BE2C (cell line): Measurements from ENCODE around the gene LPXN.

ENCODE experiments used
- DNase-seq: peaks from one replicate; pipeline ENCODE4 v3.0.0-alpha.2; 2020
- H3K27me3 ChIP-seq: fragments of 250-450 bp; sonication (Bioruptor Pico); 2 replicates; pipeline ENCODE4 v1.5.1; 2020; ENCODE audit warnings: mild to moderate bottlenecking
- H3K36me3 ChIP-seq: fragments of 250-450 bp; sonication (Bioruptor Pico); 2 replicates; pipeline ENCODE4 v1.5.1; 2020; ENCODE audit warnings: mild to moderate bottlenecking
- H3K4me1 ChIP-seq: fragments of 250-450 bp; sonication (Bioruptor Pico); 2 replicates; pipeline ENCODE4 v1.5.1; 2020
- H3K4me3 ChIP-seq: 2 replicates; pipeline ENCODE4 v1.5.1; 2011; ENCODE audit warnings: low read depth, low read length
- H3K9me3 ChIP-seq: fragments of 250-450 bp; sonication (Bioruptor Pico); 2 replicates; pipeline ENCODE4 v1.5.1; 2020
- CTCF ChIP-seq: IDR thresholded peaks from 2 replicates; pipeline ENCODE4 v1.5.1; 2012; ENCODE audit warnings: mild to moderate bottlenecking, low read depth, low read length

Gene LPXN

DNA sequence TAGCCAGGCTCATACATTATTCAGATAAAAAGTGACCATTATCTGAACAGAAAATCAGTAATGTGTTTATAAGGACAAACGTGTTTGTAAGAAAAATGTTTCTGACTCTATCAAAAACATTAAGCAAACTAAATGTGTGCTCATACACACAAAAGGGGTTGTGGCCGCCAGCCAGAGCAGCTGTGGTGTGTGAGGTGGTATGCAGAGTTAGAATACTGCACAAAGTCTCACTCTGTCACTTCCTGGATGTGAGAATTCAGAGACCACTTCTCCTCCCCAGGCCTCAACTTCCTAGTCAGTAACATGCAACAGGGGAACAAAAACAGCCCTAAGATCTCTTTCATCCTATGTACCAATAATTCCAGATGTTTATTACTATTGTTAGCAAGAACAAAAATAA is 77.2 kb downstream of the LPXN start:
- no peak for TF ChIP-seq CTCF
- DNase-seq = no peak
- H3K27me3 ChIP-seq = no peaks in the 10 kb centered on the region

DNA sequence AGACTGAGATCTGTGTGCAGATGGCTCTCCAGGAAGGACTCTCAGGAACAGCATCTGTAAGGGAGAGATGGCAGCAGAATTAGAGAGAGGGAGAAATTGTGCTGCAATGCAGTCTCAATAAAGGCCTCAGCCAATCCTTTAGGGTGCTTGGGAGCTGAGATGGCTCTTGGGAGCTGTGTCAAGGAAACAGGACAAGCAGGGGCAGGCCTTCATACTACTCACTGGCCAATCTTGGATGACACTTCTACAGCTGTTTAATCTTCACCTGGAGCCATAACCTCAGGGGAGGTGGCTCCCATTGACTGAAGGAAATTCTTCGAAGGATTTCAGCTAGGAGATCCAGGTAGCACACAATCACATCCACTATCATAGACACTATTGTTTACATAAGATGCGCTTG is 77.7 kb downstream of the LPXN start:
- Histone ChIP-seq H3K36me3 (no peaks in the 10 kb centered on the region), H3K4me3 (no peak overlapping the region), H3K27me3 (no peaks in the 10 kb centered on the region), H3K9me3 (no peaks in the 10 kb centered on the region), H3K4me1 (no peaks in the 10 kb centered on the region)
- DNase-seq = no peak
- TF ChIP-seq CTCF = no peak

More for the DNA sequence above, 77.2 kb downstream of the LPXN start:
- no peaks in the 10 kb centered on the region for H3K9me3 ChIP-seq
- no peaks in the 10 kb centered on the region for H3K36me3 ChIP-seq
- H3K4me3 ChIP-seq = no peak overlapping the region
- H3K4me1 ChIP-seq = no peaks in the 10 kb centered on the region

GRCh38 chr11:58495906-58496305 is 79.8 kb downstream of the LPXN start:
- TF ChIP-seq CTCF = no peak
- no peaks in the 10 kb centered on the region for H3K4me1 ChIP-seq
- DNase-seq = no peak
- H3K9me3 ChIP-seq = no peaks in the 10 kb centered on the region
- H3K27me3 ChIP-seq = no peaks in the 10 kb centered on the region
- H3K4me3 ChIP-seq = no peak overlapping the region
- no peaks in the 10 kb centered on the region for H3K36me3 ChIP-seq

- H3K27me3 ChIP-seq = no peaks in the 10 kb centered on the region
- TF ChIP-seq CTCF = no peak
- no peak overlapping the region for H3K4me3 ChIP-seq
- no peaks in the 10 kb centered on the region for H3K36me3 ChIP-seq
- H3K4me1 ChIP-seq = no peaks in the 10 kb centered on the region
- DNase-seq = no peak
- no peaks in the 10 kb centered on the region for H3K9me3 ChIP-seq
Observed at GRCh38 chr11:58494101-58494500, 81.6 kb downstream of the LPXN start.

- Histone ChIP-seq H3K4me3 (no peak overlapping the region), H3K9me3 (no peaks in the 10 kb centered on the region), H3K27me3 (no peaks in the 10 kb centered on the region), H3K4me1 (no peaks in the 10 kb centered on the region), H3K36me3 (no peaks in the 10 kb centered on the region)
- DNase-seq = no peak
- TF ChIP-seq CTCF = no peak
Observed at GRCh38 chr11:58493676-58494075, 82.0 kb downstream of the LPXN start.

GRCh38 chr11:58490827-58491226 is 84.8 kb downstream of the LPXN start:
- Histone ChIP-seq H3K36me3 (no peaks in the 10 kb centered on the region), H3K27me3 (no peaks in the 10 kb centered on the region), H3K9me3 (no peaks in the 10 kb centered on the region), H3K4me1 (no peaks in the 10 kb centered on the region), H3K4me3 (no peak overlapping the region)
- no peak for DNase-seq
- no peak for TF ChIP-seq CTCF
